Body of pancreas (tissue), 4 donors: ENCODE data around the gene M1AP.

Source experiments
- CTCF ChIP-seq, 7 experiments: fragments of 450-650 bp in 4 of 7; fragments of 200-600 bp in 3 of 7; sonication (generic) in 3 of 7; IDR thresholded peaks; one replicate each; pipeline ENCODE4 v1.5.1; 2016 to 2019; ENCODE audit warnings: antibody characterized with exemption in 7 of 7
- POLR2A ChIP-seq, 3 donors: fragments of 450-650 bp; IDR thresholded peaks; one replicate each; pipeline ENCODE4 v1.6.1; 2016; ENCODE audit warnings: antibody characterized with exemption in 3 of 3, mild to moderate bottlenecking in 2 of 3

GRCh38 chr2:74646834-74647482 lies 1.2 kb downstream of the M1AP start:
- TF ChIP-seq CTCF (IDR thresholded peaks at IDR 0.05) (no peak), POLR2A (IDR thresholded peaks at IDR 0.05) (no peak)
